AG09319 (cell line): ENCODE results near the gene IL34.
"Not testable (repeated sequence)": the region's sequence is repeated elsewhere in the genome, so short reads cannot be mapped to it uniquely, and the experiment has no call there.

Source experiments
- DNase-seq: peaks from one replicate; pipeline ENCODE4 v3.0.0-alpha.2; 2010; ENCODE audit warnings: low read depth; ENCODE audit errors: extremely low read depth
- CTCF ChIP-seq: IDR thresholded peaks from 2 replicates; pipeline ENCODE4 v1.5.1; 2011; ENCODE audit warnings: low read depth, mild to moderate bottlenecking, inconsistent platforms, low read length, moderate library complexity

Gene IL34

DNA sequence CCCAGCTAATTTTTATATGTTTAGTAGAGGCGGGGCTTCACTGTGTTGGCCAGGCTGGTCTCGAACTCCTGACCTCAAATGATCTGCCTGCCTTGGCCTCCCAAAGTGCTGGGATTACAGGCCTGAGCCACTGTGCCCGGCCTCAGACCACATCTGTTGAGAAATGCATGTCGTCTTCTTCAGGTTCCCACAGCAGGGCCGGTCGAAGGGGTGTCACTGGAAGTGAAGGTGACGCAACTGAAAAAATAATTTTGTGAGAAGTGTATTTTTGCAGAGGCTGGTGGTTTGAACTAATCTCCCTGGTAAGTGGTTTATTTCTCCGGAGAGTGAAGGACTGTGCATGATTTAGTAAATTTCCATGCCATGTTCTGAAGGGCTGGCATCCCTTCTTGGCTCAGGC is 33.4 kb upstream of the IL34 start:
- TF ChIP-seq CTCF = no peak

GRCh38 chr16:70614208-70614951 is 32.0 kb upstream of the IL34 start:
- no peak for TF ChIP-seq CTCF
- DNase-seq = no peak

More for the DNA sequence above, 33.4 kb upstream of the IL34 start:
- no peak for DNase-seq

GRCh38 chr16:70615945-70616344 is 30.4 kb upstream of the IL34 start:
- TF ChIP-seq CTCF = no peak
- no peak for DNase-seq

DNA sequence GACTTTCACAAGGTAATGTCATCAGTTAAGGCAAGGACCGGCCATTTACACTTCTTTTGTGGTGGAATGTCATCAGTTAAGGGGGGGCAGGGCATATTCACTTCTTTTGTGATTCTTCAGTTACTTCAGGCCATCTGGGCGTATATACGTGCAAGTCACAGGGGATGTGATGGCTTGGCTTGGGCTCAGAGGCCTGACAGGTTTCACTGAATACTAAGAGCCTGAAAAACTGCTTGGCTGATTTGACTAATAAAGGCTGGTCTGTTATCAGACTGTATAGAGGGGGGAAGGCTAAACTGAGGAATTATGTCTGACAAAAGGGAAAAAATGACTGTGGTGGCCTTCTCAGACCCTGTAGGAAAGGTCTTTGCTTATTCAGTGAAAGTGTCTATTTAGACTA is 24.5 kb upstream of the IL34 start:
- DNase-seq = not testable (repeated sequence)

GRCh38 chr16:70627696-70628095 is 18.7 kb upstream of the IL34 start:
- no peak for DNase-seq
- TF ChIP-seq CTCF = no peak

DNA sequence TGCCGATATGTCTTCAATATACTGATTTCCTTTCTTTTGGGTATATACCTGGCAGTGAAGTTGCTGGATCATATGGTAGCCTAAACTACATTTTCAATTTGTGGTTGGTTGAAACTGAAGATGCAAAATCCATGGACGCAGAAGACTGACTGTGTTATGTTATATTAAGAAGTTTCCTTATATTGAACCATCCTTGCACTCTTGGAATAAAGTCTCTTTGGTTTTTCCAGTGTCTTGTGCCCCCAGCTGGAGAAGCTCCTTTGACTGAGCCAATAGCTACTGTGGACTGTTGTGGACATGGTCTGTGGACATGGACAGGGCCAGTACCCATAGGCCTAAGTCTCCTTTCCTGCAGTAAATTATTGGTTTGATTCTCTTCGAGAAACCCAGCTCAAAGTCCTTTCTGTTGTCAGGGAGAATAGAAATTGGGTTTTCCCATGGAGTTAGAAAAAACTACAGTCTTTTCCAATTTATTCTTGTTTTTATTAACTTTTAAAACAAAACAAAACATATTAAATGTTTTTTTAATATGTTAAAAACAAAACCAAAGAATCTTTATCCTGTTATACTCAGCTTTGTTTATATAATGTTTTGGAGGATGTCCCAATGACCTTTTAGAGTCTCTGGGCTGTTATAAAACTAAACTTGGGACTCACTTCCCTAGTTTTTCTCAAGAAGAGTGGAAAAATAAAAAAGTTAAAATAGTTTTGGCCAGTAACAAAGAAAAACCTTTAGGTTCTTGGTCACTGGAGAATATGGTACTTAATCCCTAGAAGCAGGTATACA is 15.2 kb upstream of the IL34 start:
- no peak for TF ChIP-seq CTCF

DNA sequence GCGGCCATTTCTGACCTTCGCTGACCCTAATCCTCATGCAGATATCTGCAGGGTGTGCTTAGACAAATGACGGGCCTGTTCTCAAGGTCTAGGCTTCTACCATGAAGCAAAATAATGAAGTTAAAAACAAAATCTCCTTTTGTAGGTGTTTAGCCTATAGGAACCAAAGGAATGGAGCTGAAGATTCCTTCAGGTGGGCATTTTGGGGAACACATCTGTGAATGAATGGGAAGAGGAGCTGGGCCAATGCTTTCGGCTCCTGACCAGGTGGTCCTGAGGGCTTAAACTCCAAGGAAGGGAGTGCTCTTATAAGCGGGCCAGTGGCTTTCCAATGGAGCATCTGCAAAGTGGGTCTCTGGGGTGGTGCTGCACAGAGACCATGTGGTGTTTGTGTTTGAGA is 14.1 kb upstream of the IL34 start:
- no peak for DNase-seq
- TF ChIP-seq CTCF = no peak

More for the DNA sequence above, 15.2 kb upstream of the IL34 start:
- DNase-seq = no peak

- not testable (repeated sequence) for DNase-seq
These were observed 12.7 kb upstream of the IL34 start for GRCh38 chr16:70633617-70634016.
